H9 (cell line): Measurements from ENCODE around the gene UTP15. TPM values are rescaled to one million over a fixed set of nuclear protein-coding genes. Genes with fewer than 3 reads are reported as not detected.

Experiments
- DNase-seq: peaks from one replicate; pipeline ENCODE4 v3.0.0-alpha.2; 2017
- H2AFZ ChIP-seq: one replicate; pipeline ENCODE4 v1.6.1; 2013; ENCODE audit warnings: mild to moderate bottlenecking, low read length, control low read depth, moderate library complexity
- H2AK5ac ChIP-seq: 2 replicates; pipeline ENCODE4 v1.6.1; 2013; ENCODE audit warnings: low read length, control low read depth, mixed read lengths; ENCODE audit not compliant: insufficient read length
- H2BK120ac ChIP-seq: one replicate; pipeline ENCODE4 v1.6.1; 2013; ENCODE audit warnings: low read depth, mild to moderate bottlenecking, low read length, control low read depth, inconsistent platforms; ENCODE audit not compliant: poor library complexity, severe bottlenecking
- H2BK12ac ChIP-seq: 2 replicates; pipeline ENCODE4 v1.6.1; 2013; ENCODE audit warnings: low read length, control low read depth, mixed read lengths, low read depth; ENCODE audit not compliant: insufficient read length
- H2BK15ac ChIP-seq: 2 replicates; pipeline ENCODE4 v1.6.1; 2013; ENCODE audit warnings: low read depth, low read length, control low read depth
- H2BK20ac ChIP-seq: one replicate; pipeline ENCODE4 v1.6.1; 2013; ENCODE audit warnings: low read depth, mild to moderate bottlenecking, low read length, control low read depth, inconsistent platforms; ENCODE audit not compliant: poor library complexity, severe bottlenecking
- H2BK5ac ChIP-seq: 2 replicates; pipeline ENCODE4 v1.6.1; 2013; ENCODE audit warnings: low read length, control low read depth, mixed read lengths; ENCODE audit not compliant: insufficient read length
- H3K14ac ChIP-seq: 2 replicates; pipeline ENCODE4 v1.6.1; 2013; ENCODE audit warnings: low read length, control low read depth; ENCODE audit not compliant: insufficient read depth
- H3K18ac ChIP-seq: 2 replicates; pipeline ENCODE4 v1.6.1; 2013; ENCODE audit warnings: low read depth, mild to moderate bottlenecking, mixed read lengths, low read length, control low read depth; ENCODE audit not compliant: insufficient read length
- H3K23ac ChIP-seq: 2 replicates; pipeline ENCODE4 v1.6.1; 2013; ENCODE audit warnings: low read length, control low read depth, mixed read lengths, low read depth; ENCODE audit not compliant: insufficient read length
- H3K23me2 ChIP-seq: 2 replicates; pipeline ENCODE4 v1.6.1; 2013; ENCODE audit warnings: low read depth, mild to moderate bottlenecking, mixed read lengths, low read length, control low read depth; ENCODE audit not compliant: insufficient read length, poor library complexity, severe bottlenecking
- H3K27ac ChIP-seq: 2 replicates; pipeline ENCODE4 v1.5.1; 2013; ENCODE audit warnings: low read length, control low read depth, mixed read lengths, low read depth; ENCODE audit not compliant: insufficient read length
- H3K27me3 ChIP-seq: 2 replicates; pipeline ENCODE4 v1.6.1; 2013; ENCODE audit warnings: low read length, control low read depth, inconsistent platforms; ENCODE audit not compliant: insufficient read depth
- H3K4ac ChIP-seq: 2 replicates; pipeline ENCODE4 v1.6.1; 2013; ENCODE audit warnings: low read depth, mild to moderate bottlenecking, control low read depth, inconsistent platforms, low read length, moderate library complexity
- H3K4me1 ChIP-seq: 2 replicates; pipeline ENCODE4 v1.6.1; 2013; ENCODE audit warnings: low read length, control low read depth, inconsistent platforms; ENCODE audit not compliant: insufficient read depth
- H3K4me2 ChIP-seq: 2 replicates; pipeline ENCODE4 v1.6.1; 2013; ENCODE audit warnings: low read length, control low read depth, mixed read lengths; ENCODE audit not compliant: insufficient read length, insufficient read depth
- H3K56ac ChIP-seq: 2 replicates; pipeline ENCODE4 v1.6.1; 2013; ENCODE audit warnings: low read depth, mild to moderate bottlenecking, mixed read lengths, low read length, control low read depth; ENCODE audit not compliant: insufficient read length
- H3K79me1 ChIP-seq: 2 replicates; pipeline ENCODE4 v1.6.1; 2013; ENCODE audit warnings: low read depth, mild to moderate bottlenecking, moderate library complexity, low read length, control low read depth, inconsistent platforms; ENCODE audit not compliant: insufficient read depth, poor library complexity, severe bottlenecking
- H3K79me2 ChIP-seq: 2 replicates; pipeline ENCODE4 v1.6.1; 2013; ENCODE audit warnings: low read length, control low read depth, inconsistent platforms; ENCODE audit not compliant: insufficient read depth
- H3K9ac ChIP-seq: 2 replicates; pipeline ENCODE4 v1.6.1; 2013; ENCODE audit warnings: low read length, control low read depth, mixed read lengths; ENCODE audit not compliant: insufficient read length; ENCODE audit errors: extremely low read depth
- H3K9me3 ChIP-seq: one replicate; pipeline ENCODE4 v1.6.1; 2013; ENCODE audit warnings: low read depth, low read length, inconsistent platforms; ENCODE audit not compliant: control insufficient read depth
- H3T11ph ChIP-seq: one replicate; pipeline ENCODE4 v1.6.1; 2013; ENCODE audit warnings: mild to moderate bottlenecking, low read length, control low read depth, inconsistent platforms
- H4K20me1 ChIP-seq: one replicate; pipeline ENCODE4 v1.6.1; 2013; ENCODE audit not compliant: control insufficient read depth, insufficient read length, insufficient read depth
- H4K5ac ChIP-seq: 2 replicates; pipeline ENCODE4 v1.6.1; 2013; ENCODE audit warnings: low read depth, mild to moderate bottlenecking, mixed read lengths, low read length, control low read depth; ENCODE audit not compliant: insufficient read length
- H4K8ac ChIP-seq: replicated peaks from 2 replicates; pipeline ENCODE4 v1.6.1; 2013; ENCODE audit warnings: low read length, control low read depth, mixed read lengths, low read depth; ENCODE audit not compliant: insufficient read length
- H4K91ac ChIP-seq: 2 replicates; pipeline ENCODE4 v1.6.1; 2013; ENCODE audit warnings: low read depth, mild to moderate bottlenecking, moderate library complexity, mixed read lengths, low read length, control low read depth; ENCODE audit not compliant: insufficient read length
- H3K27ac Mint-ChIP-seq, 3 experiments: 2 replicates in 2 of 3; 3 replicates in 1 of 3; pipeline ENCODE4 v1.8.0; 2020 to 2021; ENCODE audit warnings: mixed read lengths in 3 of 3, mild to moderate bottlenecking in 1 of 3, moderate library complexity in 1 of 3
- H3K27me3 Mint-ChIP-seq: 2 replicates; pipeline ENCODE4 v1.8.0; 2021; ENCODE audit warnings: low read depth, mild to moderate bottlenecking, moderate library complexity, mixed read lengths
- H3K36me3 Mint-ChIP-seq, 3 experiments: 2 replicates in 2 of 3; 3 replicates in 1 of 3; pipeline ENCODE4 v1.8.0; 2020 to 2021; ENCODE audit warnings: low read depth in 3 of 3, mixed read lengths in 3 of 3; ENCODE audit not compliant: insufficient read depth in 1 of 3
- H3K4me1 Mint-ChIP-seq, 2 experiments: 2 replicates each; pipeline ENCODE4 v1.8.0; 2020; ENCODE audit warnings: mixed read lengths in 2 of 2
- H3K4me3 Mint-ChIP-seq, 2 experiments: 2 replicates in 1 of 2; 3 replicates in 1 of 2; pipeline ENCODE4 v1.8.0; 2020 to 2021; ENCODE audit warnings: mild to moderate bottlenecking in 2 of 2, mixed read lengths in 2 of 2, moderate library complexity in 1 of 2
- H3K9me3 Mint-ChIP-seq, 2 experiments: 2 replicates in 1 of 2; 3 replicates in 1 of 2; pipeline ENCODE4 v1.8.0; 2020; ENCODE audit warnings: mild to moderate bottlenecking in 2 of 2, mixed read lengths in 2 of 2, moderate library complexity in 1 of 2
- CTCF ChIP-seq: fragments of 200-600 bp; sonication (generic); conservative IDR thresholded peaks from 3 replicates; pipeline ENCODE4 v1.8.0; 2021; ENCODE audit warnings: antibody characterized with exemption, mild to moderate bottlenecking
- WGBS: extraction: QIAGEN DNeasy Blood & Tissue Kit; methylation state at CpG from one replicate; pipeline ENCODE4 v1.1.7; 2013; ENCODE audit warnings: missing lambda C conversion rate, low lambda C conversion rate, mixed read lengths; ENCODE audit not compliant: insufficient read length; ENCODE audit errors: extremely low coverage; 5-methylcytosine and 5-hydroxymethylcytosine counted together
- total RNA-seq: library from RNA; stranded (reverse); gene quantifications from 2 replicates; pipeline ENCODE4 v1.2.1, GENCODE V29; 2021

UTP15 gene
- total RNA-seq, 1 experiment from 2014 or later: 43.5 TPM

- Histone ChIP-seq H3K79me1 (no peaks in the 10 kb centered on the region), H3K4me1 (no peaks in the 10 kb centered on the region), H4K5ac (no peak overlapping the region), H2AFZ (no peak overlapping the region), H2BK20ac (no peak overlapping the region), H2BK120ac (no peak overlapping the region), H2BK15ac (no peak overlapping the region), H3K56ac (no peak overlapping the region), H3K9ac (no peak overlapping the region), H3K23ac (no peak overlapping the region), H3K23me2 (no peaks in the 10 kb centered on the region), H2AK5ac (no peak overlapping the region), H4K8ac (no peak overlapping the region), H3K4ac (no peak overlapping the region), H3K18ac (no peak overlapping the region), H4K91ac (no peak overlapping the region), H3K79me2 (no peaks in the 10 kb centered on the region), H3K4me2 (no peak overlapping the region), H3K9me3 (no peaks in the 10 kb centered on the region), H3K27ac (no peak overlapping the region), H3T11ph (no peak overlapping the region), H3K14ac (no peak overlapping the region), H2BK5ac (no peak overlapping the region), H4K20me1 (no peaks in the 10 kb centered on the region), H3K27me3 (no peaks in the 10 kb centered on the region), H2BK12ac (no peak overlapping the region)
- Mint-ChIP-seq H3K36me3 (peaks cover 0 to 2% (median 0%) of the 10 kb centered on the region in 3 experiments; a peak in 1 of 7 replicates), H3K27ac (no peak overlapping the region), H3K4me3 (no peak overlapping the region), H3K4me1 (no peaks in the 10 kb centered on the region), H3K27me3 (no peaks in the 10 kb centered on the region), H3K9me3 (no peaks in the 10 kb centered on the region)
- no peak for DNase-seq
- TF ChIP-seq CTCF: peak; percentile 88
- WGBS: no CpG with 5 or more reads among the region's 4 CpGs
Observed at GRCh38 chr5:73591102-73591695, 25.7 kb downstream of the UTP15 start.
